ENCODE data around the gene CYP26A1.

Gene CYP26A1

GRCh38 chr10:93073539-93074146, at the start of gene CYP26A1:
Gene CYP26A1, plus strand, starts transcription at chr10:93073893. Its CDS starts 42 bp downstream, at chr10:93073935.
- H3K4me3 ChIP-seq (ENCODE audit: low read depth, low read length) = no peak within 1 kb of the TSS
- DNase-seq (ENCODE audit: low read depth) = no peak
- TF ChIP-seq, protein P1, sequence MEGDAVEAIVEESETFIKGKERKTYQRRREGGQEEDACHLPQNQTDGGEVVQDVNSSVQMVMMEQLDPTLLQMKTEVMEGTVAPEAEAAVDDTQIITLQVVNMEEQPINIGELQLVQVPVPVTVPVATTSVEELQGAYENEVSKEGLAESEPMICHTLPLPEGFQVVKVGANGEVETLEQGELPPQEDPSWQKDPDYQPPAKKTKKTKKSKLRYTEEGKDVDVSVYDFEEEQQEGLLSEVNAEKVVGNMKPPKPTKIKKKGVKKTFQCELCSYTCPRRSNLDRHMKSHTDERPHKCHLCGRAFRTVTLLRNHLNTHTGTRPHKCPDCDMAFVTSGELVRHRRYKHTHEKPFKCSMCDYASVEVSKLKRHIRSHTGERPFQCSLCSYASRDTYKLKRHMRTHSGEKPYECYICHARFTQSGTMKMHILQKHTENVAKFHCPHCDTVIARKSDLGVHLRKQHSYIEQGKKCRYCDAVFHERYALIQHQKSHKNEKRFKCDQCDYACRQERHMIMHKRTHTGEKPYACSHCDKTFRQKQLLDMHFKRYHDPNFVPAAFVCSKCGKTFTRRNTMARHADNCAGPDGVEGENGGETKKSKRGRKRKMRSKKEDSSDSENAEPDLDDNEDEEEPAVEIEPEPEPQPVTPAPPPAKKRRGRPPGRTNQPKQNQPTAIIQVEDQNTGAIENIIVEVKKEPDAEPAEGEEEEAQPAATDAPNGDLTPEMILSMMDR (conservative IDR thresholded peaks at IDR 0.05; ENCODE audit: low read depth, low read length) = no peak

DNA sequence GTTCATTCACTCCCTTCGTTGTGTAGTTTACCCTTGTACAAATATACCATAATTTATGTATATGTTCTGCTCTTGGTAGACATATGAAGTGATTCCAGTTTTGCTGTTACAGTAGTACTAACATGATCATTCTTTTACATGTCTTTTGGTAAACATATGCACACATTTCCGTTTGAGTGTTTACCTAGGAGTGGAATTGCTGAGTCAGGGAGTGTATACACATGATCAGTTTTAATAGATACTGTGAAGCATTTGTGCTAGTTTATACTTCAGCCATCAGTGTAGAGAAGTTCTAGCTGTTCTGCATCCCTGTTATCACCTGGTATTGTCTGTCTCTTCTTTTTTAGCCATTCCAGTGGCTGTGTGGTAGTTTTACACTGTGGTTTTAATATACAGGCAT, 47.6 kb upstream of the CYP26A1 start:
- DNase-seq (ENCODE audit: low read depth) = no peak
- H3K4me3 ChIP-seq (ENCODE audit: low read depth, low read length) = no peak overlapping the region
- TF ChIP-seq, protein P1 (conservative IDR thresholded peaks at IDR 0.05; ENCODE audit: low read depth, low read length) = no peak

- TF ChIP-seq, protein P1 (conservative IDR thresholded peaks at IDR 0.05; ENCODE audit: low read depth, low read length) = no peak
- no peak overlapping the region for H3K4me3 ChIP-seq (ENCODE audit: low read depth, low read length)
- no peak for DNase-seq (ENCODE audit: low read depth)
Observed at GRCh38 chr10:93027508-93027907, 46.2 kb upstream of the CYP26A1 start.

GRCh38 chr10:93028883-93029282, 44.8 kb upstream of the CYP26A1 start:
- TF ChIP-seq, protein P1 (conservative IDR thresholded peaks at IDR 0.05; ENCODE audit: low read depth, low read length) = no peak
- peak; percentile 71 for DNase-seq (ENCODE audit: low read depth)
- H3K4me3 ChIP-seq (ENCODE audit: low read depth, low read length) = no peak overlapping the region

- DNase-seq (ENCODE audit: low read depth) = peak; percentile 89
- H3K4me3 ChIP-seq (ENCODE audit: low read depth, low read length) = no peak overlapping the region
- TF ChIP-seq, protein P1 (conservative IDR thresholded peaks at IDR 0.05; ENCODE audit: low read depth, low read length) = no peak
Observed at GRCh38 chr10:93030409-93030808, 43.3 kb upstream of the CYP26A1 start.

GRCh38 chr10:93032105-93032808, 41.4 kb upstream of the CYP26A1 start:
- TF ChIP-seq, protein P1 (conservative IDR thresholded peaks at IDR 0.05; ENCODE audit: low read depth, low read length) = no peak
- DNase-seq (ENCODE audit: low read depth) = peak; percentile 22
- H3K4me3 ChIP-seq (ENCODE audit: low read depth, low read length) = no peak overlapping the region

- TF ChIP-seq, protein P1 (conservative IDR thresholded peaks at IDR 0.05; ENCODE audit: low read depth, low read length) = no peak
- DNase-seq (ENCODE audit: low read depth) = no peak
- H3K4me3 ChIP-seq (ENCODE audit: low read depth, low read length) = no peak overlapping the region
Observed at GRCh38 chr10:93032809-93033137, 40.9 kb upstream of the CYP26A1 start.

All from choroid plexus epithelial cell (primary cell).